SU-DHL-6 (cell line): ENCODE data around the gene TPGS1.

ENCODE experiments used
- H2AFZ ChIP-seq: fragments of 200-600 bp; sonication (generic); 2 replicates; pipeline ENCODE4 v1.6.1; 2014; ENCODE audit warnings: low read depth, mild to moderate bottlenecking, moderate library complexity, mixed read lengths, antibody characterized with exemption, low read length; ENCODE audit not compliant: severe bottlenecking
- H3F3A ChIP-seq: fragments of 200-600 bp; shearing (Covaris generic); 2 replicates; pipeline ENCODE4 v1.6.0; 2016; ENCODE audit warnings: antibody characterized with exemption, mild to moderate bottlenecking; ENCODE audit not compliant: insufficient read depth
- H3K27ac ChIP-seq: fragments of 200-600 bp; sonication (generic); 2 replicates; pipeline ENCODE4 v1.5.1; 2016; ENCODE audit warnings: low read depth, mild to moderate bottlenecking, low read length, moderate library complexity, mixed read lengths
- H3K27me3 ChIP-seq: fragments of 200-600 bp; sonication (generic), shearing (Covaris generic); 2 replicates; pipeline ENCODE4 v1.6.0; 2014; ENCODE audit warnings: mild to moderate bottlenecking, low read length
- H3K36me3 ChIP-seq: fragments of 200-600 bp; sonication (generic); 2 replicates; pipeline ENCODE4 v1.6.1; 2014; ENCODE audit warnings: mild to moderate bottlenecking, low read length, mixed read lengths
- H3K4me2 ChIP-seq: fragments of 300-600, 200-600 bp; shearing (Covaris generic), sonication (generic); 2 replicates; pipeline ENCODE4 v1.6.0; 2014; ENCODE audit warnings: low read length, low read depth, mild to moderate bottlenecking; ENCODE audit not compliant: poor library complexity, severe bottlenecking
- H3K4me3 ChIP-seq: fragments of 200-600 bp; sonication (generic); 2 replicates; pipeline ENCODE4 v1.5.1; 2014; ENCODE audit warnings: antibody characterized with exemption, low read length, mild to moderate bottlenecking, mixed read lengths; ENCODE audit not compliant: insufficient read depth, poor library complexity, severe bottlenecking
- H3K79me2 ChIP-seq: fragments of 200-600 bp; sonication (generic); 2 replicates; pipeline ENCODE4 v1.6.1; 2014; ENCODE audit warnings: mild to moderate bottlenecking, low read length, moderate library complexity; ENCODE audit not compliant: insufficient read depth
- H3K9ac ChIP-seq: fragments of 200-600 bp; sonication (generic); 2 replicates; pipeline ENCODE4 v1.7.0; 2014; ENCODE audit warnings: mild to moderate bottlenecking, low read length
- H3K9me2 ChIP-seq: fragments of 200-600 bp; sonication (generic); replicated peaks from 2 replicates; pipeline ENCODE4 v1.6.1; 2014; ENCODE audit warnings: low read length; ENCODE audit not compliant: insufficient read depth
- H3K9me3 ChIP-seq: fragments of 200-600 bp; sonication (generic); 2 replicates; pipeline ENCODE4 v1.6.1; 2014; ENCODE audit warnings: low read length, mixed read lengths; ENCODE audit not compliant: insufficient read depth
- H4K20me1 ChIP-seq: fragments of 200-600 bp; sonication (generic); 2 replicates; pipeline ENCODE4 v1.6.1; 2014; ENCODE audit warnings: low read depth, mild to moderate bottlenecking, antibody characterized with exemption, low read length, moderate library complexity, mixed read lengths
- EZH2phosphoT487 ChIP-seq: fragments of 200-600 bp; sonication (generic), shearing (Covaris generic); conservative IDR thresholded peaks from 2 replicates; pipeline ENCODE4 v1.6.1; 2018; ENCODE audit warnings: mild to moderate bottlenecking, antibody characterized with exemption, low read length, moderate library complexity, mixed read lengths
- TF ChIP-seq, protein P1 (sequence below): fragments of 200-600 bp; sonication (generic); IDR thresholded peaks from one replicate; pipeline ENCODE4 v1.5.1; 2017; ENCODE audit warnings: antibody characterized with exemption, mild to moderate bottlenecking, low read length, moderate library complexity; ENCODE audit not compliant: insufficient read depth, poor library complexity, severe bottlenecking

TPGS1 gene

DNA sequence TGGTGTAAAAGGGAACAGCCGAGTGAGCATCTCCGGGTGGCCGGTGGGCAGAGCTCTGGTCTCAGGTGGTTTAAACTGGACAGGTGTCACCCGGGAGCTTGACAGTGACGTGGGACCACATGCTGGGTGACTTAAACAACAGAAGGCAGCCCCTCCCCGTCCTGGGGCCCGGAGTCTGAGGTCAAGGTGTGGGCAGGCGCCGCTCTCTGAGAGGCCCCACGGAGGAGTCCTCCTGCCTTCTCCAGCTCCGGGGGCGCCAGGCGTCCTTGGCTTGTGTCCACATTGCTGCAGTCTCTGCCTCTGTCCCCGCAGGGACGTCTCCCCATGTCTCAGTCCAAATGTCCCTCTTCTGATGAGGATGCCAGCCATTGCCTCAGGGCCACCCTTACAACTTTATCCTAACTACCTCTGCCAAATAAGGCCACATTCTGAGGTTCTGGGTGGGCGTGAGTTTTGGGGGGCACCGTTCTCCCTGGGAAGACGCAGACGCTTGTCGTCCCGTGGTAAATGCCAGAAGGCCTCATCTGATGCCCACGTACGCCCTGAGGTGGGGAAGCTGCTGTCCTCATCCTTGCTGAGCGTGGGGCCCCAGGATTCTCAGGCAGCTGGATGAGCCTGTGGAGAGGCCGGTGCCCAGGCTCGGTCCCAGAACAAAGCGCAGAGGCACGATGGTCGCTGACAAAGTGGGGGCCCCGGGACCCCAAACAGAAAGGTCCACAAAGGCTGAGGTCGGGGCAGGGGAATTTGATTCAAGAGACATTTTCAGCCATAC is 49.5 kb downstream of the TPGS1 start:
- Histone ChIP-seq H3F3A (no peaks in the 10 kb centered on the region), H2AFZ (no peak overlapping the region), H3K4me3 (no peak overlapping the region), H4K20me1 (no peaks in the 10 kb centered on the region), H3K4me2 (no peak overlapping the region), H3K79me2 (no peaks in the 10 kb centered on the region), H3K9me2 (no peaks in the 10 kb centered on the region), H3K36me3 (no peaks in the 10 kb centered on the region), H3K27ac (no peak overlapping the region), H3K27me3 (no peaks in the 10 kb centered on the region), H3K9me3 (no peaks in the 10 kb centered on the region), H3K9ac (no peak overlapping the region)
- TF ChIP-seq, protein P1, sequence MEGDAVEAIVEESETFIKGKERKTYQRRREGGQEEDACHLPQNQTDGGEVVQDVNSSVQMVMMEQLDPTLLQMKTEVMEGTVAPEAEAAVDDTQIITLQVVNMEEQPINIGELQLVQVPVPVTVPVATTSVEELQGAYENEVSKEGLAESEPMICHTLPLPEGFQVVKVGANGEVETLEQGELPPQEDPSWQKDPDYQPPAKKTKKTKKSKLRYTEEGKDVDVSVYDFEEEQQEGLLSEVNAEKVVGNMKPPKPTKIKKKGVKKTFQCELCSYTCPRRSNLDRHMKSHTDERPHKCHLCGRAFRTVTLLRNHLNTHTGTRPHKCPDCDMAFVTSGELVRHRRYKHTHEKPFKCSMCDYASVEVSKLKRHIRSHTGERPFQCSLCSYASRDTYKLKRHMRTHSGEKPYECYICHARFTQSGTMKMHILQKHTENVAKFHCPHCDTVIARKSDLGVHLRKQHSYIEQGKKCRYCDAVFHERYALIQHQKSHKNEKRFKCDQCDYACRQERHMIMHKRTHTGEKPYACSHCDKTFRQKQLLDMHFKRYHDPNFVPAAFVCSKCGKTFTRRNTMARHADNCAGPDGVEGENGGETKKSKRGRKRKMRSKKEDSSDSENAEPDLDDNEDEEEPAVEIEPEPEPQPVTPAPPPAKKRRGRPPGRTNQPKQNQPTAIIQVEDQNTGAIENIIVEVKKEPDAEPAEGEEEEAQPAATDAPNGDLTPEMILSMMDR: no peak
- no peak for TF ChIP-seq EZH2phosphoT487

DNA sequence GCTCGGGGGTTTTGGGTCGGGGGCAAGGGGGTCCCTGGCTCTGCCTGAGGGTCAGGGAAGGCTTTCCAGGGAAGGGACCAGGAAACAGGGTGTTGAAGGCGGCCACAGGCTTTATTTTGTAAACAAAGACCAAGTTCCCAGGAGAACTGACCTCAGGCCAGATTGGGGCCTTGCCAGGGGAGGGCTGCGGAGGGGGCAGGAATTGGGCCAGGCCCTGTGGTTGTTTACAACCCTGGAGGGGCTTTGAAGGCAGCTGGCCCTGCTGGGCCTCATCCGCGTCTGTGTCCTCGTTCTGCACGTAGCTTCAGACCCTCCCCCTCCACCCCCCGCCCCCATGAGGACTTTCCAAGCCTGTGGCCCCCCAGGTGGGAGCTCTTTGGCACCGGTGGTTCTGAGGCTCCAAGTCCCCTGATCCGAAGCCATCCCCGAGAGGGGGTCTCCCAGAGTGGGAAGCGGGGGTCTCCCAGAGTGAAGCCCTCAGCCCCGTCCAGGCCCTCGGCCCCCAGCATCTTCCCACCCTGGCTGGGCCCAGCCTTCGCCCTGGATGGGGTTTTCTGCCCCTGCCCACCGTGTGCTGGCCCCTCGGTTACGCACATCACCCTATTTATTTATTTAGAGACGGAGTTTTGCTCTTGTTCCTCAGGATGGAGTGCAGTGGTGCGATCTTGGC is 51.6 kb downstream of the TPGS1 start:
- Histone ChIP-seq H4K20me1 (no peaks in the 10 kb centered on the region), H2AFZ (no peak overlapping the region), H3K27me3 (no peaks in the 10 kb centered on the region), H3K9me2 (no peaks in the 10 kb centered on the region), H3K4me3 (no peak overlapping the region), H3K9me3 (no peaks in the 10 kb centered on the region), H3K4me2 (no peak overlapping the region), H3K36me3 (no peaks in the 10 kb centered on the region), H3K27ac (no peak overlapping the region), H3K79me2 (no peaks in the 10 kb centered on the region), H3K9ac (no peak overlapping the region), H3F3A (no peaks in the 10 kb centered on the region)
- TF ChIP-seq, protein P1: no peak
- no peak for TF ChIP-seq EZH2phosphoT487

DNA sequence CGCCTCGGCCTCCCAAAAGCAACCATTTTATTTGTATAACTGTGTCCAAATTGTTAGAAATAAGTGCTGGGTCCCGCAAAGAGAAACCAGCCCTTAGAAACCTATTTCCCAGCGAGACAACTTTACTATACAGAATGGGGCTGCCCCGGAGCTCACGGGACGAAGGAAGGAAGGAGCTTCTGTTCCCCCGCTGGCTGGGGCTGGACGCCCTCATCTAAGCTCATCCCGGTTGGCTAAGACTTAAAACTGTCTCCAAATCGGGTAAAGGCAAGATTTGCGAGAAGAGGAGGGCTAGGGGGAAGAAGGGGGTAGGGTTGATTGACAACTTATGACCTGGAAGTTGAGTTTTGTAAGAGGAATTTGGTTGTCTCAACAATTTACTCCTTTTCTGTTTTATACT is 52.8 kb downstream of the TPGS1 start:
- Histone ChIP-seq H3K27me3 (no peaks in the 10 kb centered on the region), H3K79me2 (no peaks in the 10 kb centered on the region), H3K4me3 (no peak overlapping the region), H3K36me3 (no peaks in the 10 kb centered on the region), H3K4me2 (no peak overlapping the region), H3F3A (no peaks in the 10 kb centered on the region), H3K27ac (no peak overlapping the region), H3K9ac (no peak overlapping the region), H3K9me3 (no peaks in the 10 kb centered on the region), H3K9me2 (no peaks in the 10 kb centered on the region), H4K20me1 (no peaks in the 10 kb centered on the region), H2AFZ (no peak overlapping the region)
- TF ChIP-seq, protein P1: no peak
- TF ChIP-seq EZH2phosphoT487: no peak
